Liver (tissue), 9 donors: ENCODE measurements around the gene NLGN1. TPM values are rescaled to one million over a fixed set of nuclear protein-coding genes. Genes with fewer than 3 reads are reported as not detected.

ENCODE experiments used
- DNase-seq: peaks from one replicate; pipeline ENCODE4 v3.0.0-alpha.2; 2017; ENCODE audit warnings: low spot score
- H3K27ac ChIP-seq, 2 donors: one replicate each; pipeline ENCODE4 v1.7.0; 2013; ENCODE audit warnings: inconsistent platforms in 2 of 2, low read length in 2 of 2, control low read depth in 1 of 2, low read depth in 1 of 2, mild to moderate bottlenecking in 1 of 2
- H3K27me3 ChIP-seq, 4 donors: one replicate each; pipeline versions ENCODE4 v1.6.1 to v1.7.0; 2013; ENCODE audit warnings: low read length in 3 of 4, inconsistent platforms in 1 of 4, mild to moderate bottlenecking in 1 of 4, moderate library complexity in 1 of 4; ENCODE audit not compliant: control insufficient read depth in 4 of 4, insufficient read depth in 4 of 4
- H3K36me3 ChIP-seq, 4 donors: one replicate each; pipeline versions ENCODE4 v1.6.1 to v1.7.0; 2013; ENCODE audit warnings: low read length in 3 of 4, mild to moderate bottlenecking in 3 of 4, low read depth in 1 of 4, moderate library complexity in 1 of 4; ENCODE audit not compliant: control insufficient read depth in 4 of 4, insufficient read depth in 3 of 4
- H3K4me1 ChIP-seq, 4 donors: one replicate each; pipeline versions ENCODE4 v1.6.1 to v1.7.0; 2013; ENCODE audit warnings: low read length in 3 of 4, mild to moderate bottlenecking in 3 of 4, moderate library complexity in 1 of 4; ENCODE audit not compliant: control insufficient read depth in 4 of 4, insufficient read depth in 4 of 4
- H3K4me3 ChIP-seq, 3 donors: one replicate each; pipeline versions ENCODE4 v1.6.1 to v1.7.0; 2013; ENCODE audit warnings: low read length in 3 of 3, control low read depth in 1 of 3, low read depth in 1 of 3, mild to moderate bottlenecking in 1 of 3
- H3K9ac ChIP-seq, 2 donors: one replicate each; pipeline ENCODE4 v1.7.0; 2013; ENCODE audit warnings: low read length in 2 of 2, mild to moderate bottlenecking in 2 of 2, moderate library complexity in 2 of 2, control low read depth in 1 of 2, low read depth in 1 of 2
- H3K9me3 ChIP-seq, 4 donors: one replicate each; pipeline versions ENCODE4 v1.6.1 to v1.7.0; 2013; ENCODE audit warnings: low read length in 3 of 4; ENCODE audit not compliant: control insufficient read depth in 4 of 4
- EGR1 ChIP-seq, 2 donors: IDR thresholded peaks; 2 replicates each; pipeline ENCODE4 v1.6.1; 2016 to 2018; ENCODE audit warnings: antibody characterized with exemption in 2 of 2, low read depth in 2 of 2
- FOXA1 ChIP-seq: IDR thresholded peaks from 2 replicates; pipeline ENCODE4 v1.6.1; 2016; ENCODE audit warnings: antibody characterized with exemption
- HNF4A ChIP-seq, 2 donors: conservative IDR thresholded peaks; 2 replicates each; pipeline ENCODE4 v1.6.1; 2016; ENCODE audit warnings: antibody characterized with exemption in 2 of 2, mild to moderate bottlenecking in 2 of 2
- HNF4G ChIP-seq: IDR thresholded peaks from 2 replicates; pipeline ENCODE4 v1.6.1; 2016; ENCODE audit warnings: antibody characterized with exemption
- JUND ChIP-seq, 2 donors: IDR thresholded peaks; 2 replicates each; pipeline ENCODE4 v1.6.1; 2016; ENCODE audit warnings: antibody characterized with exemption in 2 of 2
- NR2F2 ChIP-seq: IDR thresholded peaks from 2 replicates; pipeline ENCODE4 v1.6.1; 2016; ENCODE audit warnings: antibody characterized with exemption
- RAD21 ChIP-seq, 2 donors: IDR thresholded peaks; 2 replicates each; pipeline ENCODE4 v1.6.1; 2016; ENCODE audit warnings: antibody characterized with exemption in 2 of 2, mild to moderate bottlenecking in 2 of 2
- RXRA ChIP-seq, 2 donors: IDR thresholded peaks; 2 replicates each; pipeline ENCODE4 v1.6.1; 2017 to 2018; ENCODE audit warnings: antibody characterized with exemption in 2 of 2, mild to moderate bottlenecking in 1 of 2
- TAF1 ChIP-seq: conservative IDR thresholded peaks from 2 replicates; pipeline ENCODE4 v1.6.1; 2016; ENCODE audit warnings: antibody characterized with exemption, mild to moderate bottlenecking
- YY1 ChIP-seq: IDR thresholded peaks from 2 replicates; pipeline ENCODE4 v1.6.1; 2016; ENCODE audit warnings: antibody characterized with exemption, mild to moderate bottlenecking
- WGBS: extraction: QIAGEN DNeasy Blood & Tissue Kit; methylation state at CpG from one replicate; pipeline ENCODE4 v1.1.7; 2013; 5-methylcytosine and 5-hydroxymethylcytosine counted together
- polyA plus RNA-seq, 2 donors: library from polyadenylated mRNA; stranded (reverse) in 1 of 2; unstranded in 1 of 2; fragments of 200-250 nt in 1 of 2; fragments of >200 nt in 1 of 2; fragmentation: Nextera tagmentation in 1 of 2; extraction: Ambion mirVana in 1 of 2; gene quantifications; one replicate each; pipeline versions ENCODE4 v1.2.1 to v1.2.3, GENCODE V29; 2013 to 2015
- total RNA-seq, 2 donors: library from RNA; depleted of rRNA; stranded (reverse); fragments of >200 nt; gene quantifications; one replicate each; pipeline ENCODE4 v1.2.3, GENCODE V29; 2014
- TF ChIP-seq, protein P1 (sequence below): IDR thresholded peaks from 2 replicates; pipeline ENCODE4 v1.6.1; 2016; ENCODE audit warnings: antibody characterized with exemption
- TF ChIP-seq, protein P2 (sequence below): fragments of 150-350 bp; IDR thresholded peaks from 2 replicates; pipeline ENCODE4 v1.5.1; 2017; ENCODE audit warnings: improper control_type of control experiment, low read depth, low read length; ENCODE audit not compliant: missing input control
- TF ChIP-seq, protein P3 (sequence below): IDR thresholded peaks from 2 replicates; pipeline ENCODE4 v1.6.1; 2016; ENCODE audit warnings: antibody characterized with exemption
- TF ChIP-seq, protein P4 (sequence below): IDR thresholded peaks from 2 replicates; pipeline ENCODE4 v1.6.1; 2016; ENCODE audit warnings: antibody characterized with exemption, mild to moderate bottlenecking
- donor health status: healthy.
- donor health status: healthy.
- donor health status: healthy.
- donor health status: healthy.
- donor health status: healthy.

Gene NLGN1
- total and polyA plus RNA-seq, 4 donors = 0.02 to 0.67 (median 0.37) TPM; not detected in 1

DNA sequence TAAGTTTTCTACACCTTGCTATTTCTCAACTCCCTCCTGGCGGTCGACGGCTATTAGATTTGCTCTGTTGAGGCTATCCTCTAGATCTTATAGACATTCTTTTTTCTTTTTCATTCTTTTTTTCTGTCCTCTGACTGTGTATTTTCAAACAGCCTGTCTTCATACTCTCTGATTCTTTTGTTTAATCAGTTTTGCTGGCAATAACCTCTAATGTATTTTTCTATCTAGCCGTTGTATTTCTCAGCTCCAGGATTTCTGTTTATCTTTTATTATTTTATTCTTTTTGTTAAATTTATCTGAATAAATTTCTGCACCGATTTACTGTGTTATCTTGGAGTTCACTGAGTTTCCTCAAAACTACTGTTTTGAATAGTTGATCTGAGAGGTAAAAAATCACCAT, 31.5 kb downstream of the NLGN1 start:
- TF ChIP-seq RXRA (IDR thresholded peaks at IDR 0.05) (no peak), HNF4A (conservative IDR thresholded peaks at IDR 0.05) (no peak)
- TF ChIP-seq, protein P1, sequence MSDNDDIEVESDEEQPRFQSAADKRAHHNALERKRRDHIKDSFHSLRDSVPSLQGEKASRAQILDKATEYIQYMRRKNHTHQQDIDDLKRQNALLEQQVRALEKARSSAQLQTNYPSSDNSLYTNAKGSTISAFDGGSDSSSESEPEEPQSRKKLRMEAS = no peak
- no peak overlapping the region for H3K4me3 ChIP-seq
- no peaks in the 10 kb centered on the region for H3K27me3 ChIP-seq
- 81% methylated on average over 5 of the region's 5 CpGs for WGBS
- no peaks in the 10 kb centered on the region for H3K36me3 ChIP-seq
- no peak overlapping the region for H3K27ac ChIP-seq
- no peak for DNase-seq
- peaks cover 0 to 2% (median 0%) of the 10 kb centered on the region in 4 donors for H3K9me3 ChIP-seq
- H3K4me1 ChIP-seq = no peaks in the 10 kb centered on the region
- H3K9ac ChIP-seq = no peak overlapping the region

DNA sequence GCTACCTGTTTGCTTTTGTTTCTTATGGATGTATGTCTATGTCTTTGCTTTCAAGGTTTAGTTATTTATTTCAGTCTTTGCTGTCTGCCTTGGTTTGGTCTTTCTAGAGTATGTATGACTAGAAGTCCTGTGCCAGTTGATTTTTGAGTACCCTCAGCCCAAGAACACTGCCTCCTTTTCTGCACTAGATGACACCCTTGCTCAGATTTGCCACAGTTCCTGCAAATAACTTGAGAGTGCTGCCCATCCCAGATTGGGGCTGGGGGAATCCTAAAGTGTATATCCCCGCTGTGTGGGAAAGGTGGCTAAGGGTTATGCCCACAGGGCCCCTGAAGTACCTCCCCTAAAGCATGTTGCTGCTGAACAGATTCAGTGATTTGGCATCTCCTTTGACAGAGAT, 32.0 kb downstream of the NLGN1 start:
- H3K4me1 ChIP-seq = no peaks in the 10 kb centered on the region
- no peak for DNase-seq
- H3K27ac ChIP-seq = no peak overlapping the region
- TF ChIP-seq, protein P2, sequence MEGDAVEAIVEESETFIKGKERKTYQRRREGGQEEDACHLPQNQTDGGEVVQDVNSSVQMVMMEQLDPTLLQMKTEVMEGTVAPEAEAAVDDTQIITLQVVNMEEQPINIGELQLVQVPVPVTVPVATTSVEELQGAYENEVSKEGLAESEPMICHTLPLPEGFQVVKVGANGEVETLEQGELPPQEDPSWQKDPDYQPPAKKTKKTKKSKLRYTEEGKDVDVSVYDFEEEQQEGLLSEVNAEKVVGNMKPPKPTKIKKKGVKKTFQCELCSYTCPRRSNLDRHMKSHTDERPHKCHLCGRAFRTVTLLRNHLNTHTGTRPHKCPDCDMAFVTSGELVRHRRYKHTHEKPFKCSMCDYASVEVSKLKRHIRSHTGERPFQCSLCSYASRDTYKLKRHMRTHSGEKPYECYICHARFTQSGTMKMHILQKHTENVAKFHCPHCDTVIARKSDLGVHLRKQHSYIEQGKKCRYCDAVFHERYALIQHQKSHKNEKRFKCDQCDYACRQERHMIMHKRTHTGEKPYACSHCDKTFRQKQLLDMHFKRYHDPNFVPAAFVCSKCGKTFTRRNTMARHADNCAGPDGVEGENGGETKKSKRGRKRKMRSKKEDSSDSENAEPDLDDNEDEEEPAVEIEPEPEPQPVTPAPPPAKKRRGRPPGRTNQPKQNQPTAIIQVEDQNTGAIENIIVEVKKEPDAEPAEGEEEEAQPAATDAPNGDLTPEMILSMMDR = no peak
- TF ChIP-seq TAF1 (no peak), YY1 (no peak), FOXA1 (no peak), RAD21 (IDR thresholded peaks at IDR 0.05) (no peak), HNF4G (no peak), RXRA (IDR thresholded peaks at IDR 0.05) (no peak), HNF4A (conservative IDR thresholded peaks at IDR 0.05) (no peak)
- H3K36me3 ChIP-seq = no peaks in the 10 kb centered on the region
- WGBS = 68% methylated on average over 1 of the region's 1 CpG
- peaks cover 0 to 2% (median 0%) of the 10 kb centered on the region in 4 donors for H3K9me3 ChIP-seq
- H3K27me3 ChIP-seq = no peaks in the 10 kb centered on the region
- H3K4me3 ChIP-seq = no peak overlapping the region
- no peak overlapping the region for H3K9ac ChIP-seq

DNA sequence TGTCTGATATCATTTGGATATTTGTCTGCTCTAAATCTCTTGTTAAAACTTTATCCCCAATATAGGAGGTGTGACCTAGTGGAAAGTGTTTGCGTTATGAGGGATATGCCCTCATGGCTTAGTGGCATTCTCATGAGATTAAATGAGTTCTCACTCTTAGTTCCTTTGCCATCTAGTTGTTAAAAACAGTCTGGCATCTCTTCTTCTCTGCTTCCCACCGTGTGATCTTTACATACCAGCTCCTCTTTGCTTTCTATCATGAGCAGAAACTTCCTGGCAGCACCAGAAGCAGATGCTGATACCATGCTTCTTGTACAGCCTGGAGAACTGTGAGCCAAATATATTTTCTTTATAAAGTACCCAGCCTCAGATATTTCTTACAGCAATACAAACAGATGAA, 33.0 kb downstream of the NLGN1 start:
- WGBS = 52% methylated on average over 2 of the region's 2 CpGs

DNA sequence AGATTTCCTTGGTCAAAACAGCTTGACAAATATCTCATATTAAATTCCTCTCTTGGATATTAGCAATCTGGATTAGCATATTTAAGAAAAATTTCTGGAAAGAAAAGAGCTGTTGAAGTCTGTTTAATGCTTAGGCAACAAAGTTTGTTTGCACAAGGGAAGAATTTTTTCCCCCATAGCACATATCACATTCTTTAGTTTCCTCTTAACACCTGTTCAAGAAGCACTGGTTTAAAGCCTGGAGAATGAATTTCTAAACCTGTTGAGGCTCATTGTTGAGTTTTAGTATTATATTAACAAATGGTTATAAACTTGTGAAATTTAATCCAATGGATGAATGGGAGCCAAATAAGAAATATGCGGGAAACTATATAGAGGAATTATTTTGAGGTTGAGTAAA, 41.5 kb downstream of the NLGN1 start:
- WGBS = 93% methylated on average over 1 of the region's 1 CpG
- no peak overlapping the region for H3K9ac ChIP-seq
- no peak overlapping the region for H3K27ac ChIP-seq
- DNase-seq = no peak
- TF ChIP-seq NR2F2 (no peak), JUND (IDR thresholded peaks at IDR 0.05) (no peak), HNF4G (no peak), TAF1 (no peak)
- TF ChIP-seq, protein P3, sequence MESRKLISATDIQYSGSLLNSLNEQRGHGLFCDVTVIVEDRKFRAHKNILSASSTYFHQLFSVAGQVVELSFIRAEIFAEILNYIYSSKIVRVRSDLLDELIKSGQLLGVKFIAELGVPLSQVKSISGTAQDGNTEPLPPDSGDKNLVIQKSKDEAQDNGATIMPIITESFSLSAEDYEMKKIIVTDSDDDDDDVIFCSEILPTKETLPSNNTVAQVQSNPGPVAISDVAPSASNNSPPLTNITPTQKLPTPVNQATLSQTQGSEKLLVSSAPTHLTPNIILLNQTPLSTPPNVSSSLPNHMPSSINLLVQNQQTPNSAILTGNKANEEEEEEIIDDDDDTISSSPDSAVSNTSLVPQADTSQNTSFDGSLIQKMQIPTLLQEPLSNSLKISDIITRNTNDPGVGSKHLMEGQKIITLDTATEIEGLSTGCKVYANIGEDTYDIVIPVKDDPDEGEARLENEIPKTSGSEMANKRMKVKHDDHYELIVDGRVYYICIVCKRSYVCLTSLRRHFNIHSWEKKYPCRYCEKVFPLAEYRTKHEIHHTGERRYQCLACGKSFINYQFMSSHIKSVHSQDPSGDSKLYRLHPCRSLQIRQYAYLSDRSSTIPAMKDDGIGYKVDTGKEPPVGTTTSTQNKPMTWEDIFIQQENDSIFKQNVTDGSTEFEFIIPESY = no peak
- TF ChIP-seq, protein P4, sequence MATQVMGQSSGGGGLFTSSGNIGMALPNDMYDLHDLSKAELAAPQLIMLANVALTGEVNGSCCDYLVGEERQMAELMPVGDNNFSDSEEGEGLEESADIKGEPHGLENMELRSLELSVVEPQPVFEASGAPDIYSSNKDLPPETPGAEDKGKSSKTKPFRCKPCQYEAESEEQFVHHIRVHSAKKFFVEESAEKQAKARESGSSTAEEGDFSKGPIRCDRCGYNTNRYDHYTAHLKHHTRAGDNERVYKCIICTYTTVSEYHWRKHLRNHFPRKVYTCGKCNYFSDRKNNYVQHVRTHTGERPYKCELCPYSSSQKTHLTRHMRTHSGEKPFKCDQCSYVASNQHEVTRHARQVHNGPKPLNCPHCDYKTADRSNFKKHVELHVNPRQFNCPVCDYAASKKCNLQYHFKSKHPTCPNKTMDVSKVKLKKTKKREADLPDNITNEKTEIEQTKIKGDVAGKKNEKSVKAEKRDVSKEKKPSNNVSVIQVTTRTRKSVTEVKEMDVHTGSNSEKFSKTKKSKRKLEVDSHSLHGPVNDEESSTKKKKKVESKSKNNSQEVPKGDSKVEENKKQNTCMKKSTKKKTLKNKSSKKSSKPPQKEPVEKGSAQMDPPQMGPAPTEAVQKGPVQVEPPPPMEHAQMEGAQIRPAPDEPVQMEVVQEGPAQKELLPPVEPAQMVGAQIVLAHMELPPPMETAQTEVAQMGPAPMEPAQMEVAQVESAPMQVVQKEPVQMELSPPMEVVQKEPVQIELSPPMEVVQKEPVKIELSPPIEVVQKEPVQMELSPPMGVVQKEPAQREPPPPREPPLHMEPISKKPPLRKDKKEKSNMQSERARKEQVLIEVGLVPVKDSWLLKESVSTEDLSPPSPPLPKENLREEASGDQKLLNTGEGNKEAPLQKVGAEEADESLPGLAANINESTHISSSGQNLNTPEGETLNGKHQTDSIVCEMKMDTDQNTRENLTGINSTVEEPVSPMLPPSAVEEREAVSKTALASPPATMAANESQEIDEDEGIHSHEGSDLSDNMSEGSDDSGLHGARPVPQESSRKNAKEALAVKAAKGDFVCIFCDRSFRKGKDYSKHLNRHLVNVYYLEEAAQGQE = no peak
- TF ChIP-seq, protein P1 = no peak
- no peaks in the 10 kb centered on the region for H3K36me3 ChIP-seq
- no peak overlapping the region for H3K4me3 ChIP-seq
- no peaks in the 10 kb centered on the region for H3K27me3 ChIP-seq
- H3K9me3 ChIP-seq = no peaks in the 10 kb centered on the region
- no peaks in the 10 kb centered on the region for H3K4me1 ChIP-seq

More for the DNA sequence above, 33.0 kb downstream of the NLGN1 start:
- TF ChIP-seq EGR1 (IDR thresholded peaks at IDR 0.05; ENCODE audit: low read depth in 2 of 2) = no peak
- Histone ChIP-seq H3K4me1 (no peaks in the 10 kb centered on the region), H3K4me3 (no peak overlapping the region), H3K36me3 (no peaks in the 10 kb centered on the region), H3K9me3 (peaks cover 0 to 2% (median 0%) of the 10 kb centered on the region in 4 donors), H3K9ac (no peak overlapping the region), H3K27ac (no peak overlapping the region), H3K27me3 (no peaks in the 10 kb centered on the region)
- DNase-seq = no peak
